HT-29 (cell line): ENCODE results near the gene OPTC. TPM values are rescaled to one million over a fixed set of nuclear protein-coding genes. Genes with fewer than 3 reads are reported as not detected.
"Not testable (repeated sequence)": the region's sequence is repeated elsewhere in the genome, so short reads cannot be mapped to it uniquely, and the experiment has no call there.

Experiments used
- DNase-seq: peaks from one replicate; pipeline ENCODE4 v3.0.0-alpha.2; 2015; ENCODE audit warnings: low spot score
- total RNA-seq: library from RNA; depleted of rRNA; stranded (reverse); fragments of >200 nt; shearing (Covaris generic); gene quantifications from 2 replicates; pipeline ENCODE4 v1.2.3, GENCODE V29; 2014

Gene OPTC
- total RNA-seq, 1 experiment from 2014 or later = not detected

- DNase-seq = no peak
Measured at GRCh38 chr1:203516906-203517305, 23.0 kb downstream of the OPTC start.

GRCh38 chr1:203517426-203518110 is 23.6 kb downstream of the OPTC start:
- DNase-seq = no peak

GRCh38 chr1:203518139-203518538 is 24.2 kb downstream of the OPTC start:
- DNase-seq = not testable (repeated sequence)

GRCh38 chr1:203518541-203518940 is 24.6 kb downstream of the OPTC start:
- no peak for DNase-seq

- peak; percentile 49 for DNase-seq
Measured at GRCh38 chr1:203519053-203519840, 25.3 kb downstream of the OPTC start.

- no peak for DNase-seq
Measured at GRCh38 chr1:203519896-203520295, 25.9 kb downstream of the OPTC start.

GRCh38 chr1:203520315-203520714 is 26.4 kb downstream of the OPTC start:
- no peak for DNase-seq

GRCh38 chr1:203521074-203521794 is 27.3 kb downstream of the OPTC start:
- DNase-seq = peak; percentile 22

- no peak for DNase-seq
Measured at GRCh38 chr1:203521812-203522211, 27.9 kb downstream of the OPTC start.

- DNase-seq = no peak
Measured at GRCh38 chr1:203522237-203522636, 28.3 kb downstream of the OPTC start.

GRCh38 chr1:203523667-203524066 is 29.7 kb downstream of the OPTC start:
- DNase-seq = no peak

GRCh38 chr1:203524152-203524551 is 30.2 kb downstream of the OPTC start:
- DNase-seq = no peak

GRCh38 chr1:203524824-203525223 is 30.9 kb downstream of the OPTC start:
- DNase-seq = no peak

- no peak for DNase-seq
Measured at GRCh38 chr1:203525685-203526084, 31.7 kb downstream of the OPTC start.

- DNase-seq = no peak
Measured at GRCh38 chr1:203526130-203526529, 32.2 kb downstream of the OPTC start.

- DNase-seq = no peak
Measured at GRCh38 chr1:203526572-203526971, 32.6 kb downstream of the OPTC start.

- DNase-seq = no peak
Measured at GRCh38 chr1:203527013-203527412, 33.1 kb downstream of the OPTC start.

GRCh38 chr1:203528063-203528462 is 34.1 kb downstream of the OPTC start:
- no peak for DNase-seq

GRCh38 chr1:203528976-203529835 is 35.3 kb downstream of the OPTC start:
- no peak for DNase-seq

- no peak for DNase-seq
Measured at GRCh38 chr1:203531063-203531462, 37.1 kb downstream of the OPTC start.

GRCh38 chr1:203534012-203534411 is 40.1 kb downstream of the OPTC start:
- no peak for DNase-seq
